HG03066 (cell line): ENCODE measurements around the gene RAB6C.
"Not testable (repeated sequence)": the region's sequence is repeated elsewhere in the genome, so short reads cannot be mapped to it uniquely, and the experiment has no call there.

Source experiments
- ATAC-seq: cut with Tn5 transposase; IDR thresholded peaks from one replicate; pipeline ENCODE4 v1.9.1; 2021; ENCODE audit warnings: low read depth; ENCODE audit not compliant: unreplicated experiment

Gene RAB6C

GRCh38 chr2:129992415-129993006, 13.0 kb downstream of the RAB6C start:
- not testable (repeated sequence) for ATAC-seq

DNA sequence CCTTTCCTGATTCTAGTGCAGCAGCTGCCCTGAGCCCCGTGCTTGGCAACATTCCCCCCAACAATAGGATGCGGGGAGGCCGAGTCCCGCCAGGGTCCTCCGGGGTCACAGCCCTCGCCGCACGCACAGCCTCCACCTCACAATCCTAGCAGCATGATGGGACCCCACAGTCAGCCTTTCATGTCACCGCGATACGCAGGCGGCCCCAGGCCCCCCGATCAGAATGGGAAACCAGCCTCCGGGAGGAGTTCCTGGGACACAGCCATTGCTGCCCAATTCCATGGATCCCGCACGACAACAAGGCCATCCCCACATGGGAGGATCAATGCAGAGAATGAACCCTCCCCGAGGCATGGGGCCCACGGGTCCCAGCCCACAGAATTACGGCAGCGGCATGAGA, 13.7 kb downstream of the RAB6C start:
- not testable (repeated sequence) for ATAC-seq

GRCh38 chr2:129996657-129997237, 17.3 kb downstream of the RAB6C start:
- not testable (repeated sequence) for ATAC-seq

DNA sequence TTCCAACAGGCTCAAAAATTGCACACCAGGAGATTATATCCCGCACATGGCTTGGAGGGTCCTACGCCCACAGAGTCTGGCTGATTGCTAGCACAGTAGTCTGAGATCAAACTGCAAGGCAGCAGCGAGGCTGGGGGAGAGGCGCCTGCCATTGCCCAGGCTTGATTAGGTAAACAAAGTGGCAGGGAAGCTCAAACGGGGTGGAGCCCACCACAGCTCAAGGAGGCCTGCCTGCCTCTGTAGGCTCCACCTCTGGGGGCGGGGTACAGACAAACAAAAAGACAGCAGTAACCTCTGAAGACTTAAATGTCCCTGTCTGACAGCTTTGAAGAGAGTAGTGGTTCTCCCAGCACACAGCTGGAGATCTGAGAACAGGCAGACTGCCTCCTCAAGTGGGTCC, 19.3 kb downstream of the RAB6C start:
- ATAC-seq: not testable (repeated sequence)

DNA sequence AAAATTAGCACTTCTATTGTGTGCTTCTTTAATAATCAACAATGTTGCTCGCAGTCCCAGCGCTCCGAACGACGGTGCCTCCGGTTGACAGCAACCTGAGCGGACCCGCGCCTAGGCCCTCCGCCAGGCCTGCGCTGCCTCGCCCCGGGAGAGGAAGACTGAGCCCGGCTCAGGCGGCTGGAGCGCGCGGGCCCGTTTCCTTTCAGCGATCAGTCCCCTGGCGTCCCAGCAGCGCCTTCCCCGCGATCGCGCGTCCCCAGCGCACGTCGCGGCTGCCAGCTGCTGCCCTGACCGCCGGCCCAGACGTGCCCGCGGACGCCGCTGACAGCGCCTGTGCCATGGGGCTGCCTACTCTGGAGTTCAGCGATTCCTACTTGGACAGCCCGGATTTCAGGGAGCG, 26.4 kb downstream of the RAB6C start:
- ATAC-seq: not testable (repeated sequence)

- not testable (repeated sequence) for ATAC-seq
Measured at GRCh38 chr2:130016701-130017100, 37.2 kb downstream of the RAB6C start.

GRCh38 chr2:130019402-130019801, 39.9 kb downstream of the RAB6C start:
- no peak for ATAC-seq

DNA sequence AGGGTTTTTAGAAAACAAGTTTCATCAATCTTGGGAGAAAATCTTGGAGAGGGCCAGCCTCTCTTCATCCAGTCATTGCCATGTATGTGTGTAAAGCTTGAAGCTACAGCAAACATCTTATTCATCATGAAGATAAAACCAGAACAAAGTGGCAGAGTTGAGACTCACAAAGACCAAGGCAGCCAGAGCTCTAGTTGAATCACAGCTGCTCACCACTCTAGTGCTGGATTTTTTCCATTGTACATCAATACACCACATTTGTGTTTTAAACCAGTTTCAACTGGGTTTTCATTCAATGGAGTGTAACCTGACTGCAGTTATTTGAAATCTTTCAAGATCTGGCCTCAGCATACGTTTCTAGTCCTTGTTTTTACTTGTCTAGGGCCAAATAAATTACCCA, 40.6 kb downstream of the RAB6C start:
- ATAC-seq: not testable (repeated sequence)

GRCh38 chr2:130025931-130026330, 46.5 kb downstream of the RAB6C start:
- not testable (repeated sequence) for ATAC-seq
